HG02885 (cell line): ENCODE results near the gene PLXDC2.
A peak's percentile ranks its signal among the peaks of the same experiment; 100 is the strongest.

Source experiments
- ATAC-seq: cut with Tn5 transposase; IDR thresholded peaks from one replicate; pipeline ENCODE4 v1.9.1; 2021; ENCODE audit warnings: mild to moderate bottlenecking; ENCODE audit not compliant: unreplicated experiment, poor library complexity

Gene PLXDC2

DNA sequence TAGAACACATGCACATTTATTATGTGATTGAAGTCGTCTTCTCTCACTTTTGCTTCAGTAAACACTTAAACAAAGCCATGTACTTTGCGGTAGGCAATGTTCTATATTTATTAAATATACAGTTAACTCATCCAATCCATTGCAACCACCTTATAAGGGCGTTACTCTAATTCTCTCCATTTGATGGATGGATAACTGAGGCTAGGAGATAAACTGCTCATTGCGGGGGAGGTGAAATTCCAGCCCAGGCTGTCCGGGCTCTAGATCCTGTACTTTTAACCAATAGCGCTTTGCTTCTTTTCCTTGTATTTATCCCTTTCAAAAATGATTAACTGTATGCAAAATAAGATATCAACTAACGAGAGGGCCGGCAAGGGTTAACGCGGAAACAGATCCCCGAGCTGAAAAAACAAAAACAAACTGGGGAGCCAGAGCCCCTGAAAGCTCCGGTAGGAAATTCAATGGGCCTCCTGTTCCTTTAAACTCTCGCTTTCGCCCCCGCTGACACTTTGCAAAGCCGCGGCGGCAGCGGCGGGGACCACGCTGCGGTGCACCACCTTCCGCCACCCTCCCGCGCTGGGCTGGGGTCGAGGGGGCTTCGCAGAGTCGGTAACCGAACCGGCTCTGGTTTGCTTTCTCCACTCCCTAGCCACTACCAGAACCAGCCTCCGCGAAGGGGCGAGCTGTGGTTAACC is 1.0 kb upstream of the PLXDC2 start:
- ATAC-seq: no peak

DNA sequence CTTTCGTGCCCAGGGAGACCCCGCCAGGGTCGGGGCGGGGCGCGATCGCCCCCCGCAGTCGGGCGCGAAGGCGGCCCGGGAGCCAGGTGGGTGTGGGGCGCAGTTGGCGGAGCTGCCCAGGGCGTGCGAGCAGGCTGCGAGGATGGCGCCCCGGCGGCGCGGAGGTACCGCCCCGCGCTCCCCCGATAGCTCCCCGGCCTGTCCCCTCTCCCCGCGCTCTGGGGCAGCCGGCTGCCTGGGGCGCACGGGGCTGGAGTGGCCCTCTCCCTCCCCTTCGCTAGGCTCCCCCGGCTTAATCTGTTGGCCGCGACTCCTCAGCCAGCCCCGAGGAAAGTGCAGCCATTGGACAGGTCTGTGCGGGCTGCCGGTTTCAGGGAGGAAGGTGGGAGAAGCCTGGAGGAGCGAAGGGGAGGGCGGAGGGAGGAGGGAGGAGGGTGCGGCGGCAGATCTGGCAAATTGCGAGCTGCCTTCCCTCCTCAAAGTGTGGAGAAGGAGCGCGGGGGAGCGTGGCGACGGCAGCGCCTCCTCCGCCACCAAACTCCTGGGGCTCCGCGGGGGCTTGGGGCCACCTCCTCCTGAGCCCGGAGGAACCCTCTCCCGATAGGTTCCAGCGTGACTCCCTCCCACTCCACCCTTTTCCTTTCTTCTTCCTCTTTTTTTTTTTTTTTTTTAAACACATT is 361 bp upstream of the PLXDC2 start:
- ATAC-seq: no peak

- no peak for ATAC-seq
Observed at GRCh38 chr10:19817231-19817933, 1.1 kb downstream of the PLXDC2 start.

DNA sequence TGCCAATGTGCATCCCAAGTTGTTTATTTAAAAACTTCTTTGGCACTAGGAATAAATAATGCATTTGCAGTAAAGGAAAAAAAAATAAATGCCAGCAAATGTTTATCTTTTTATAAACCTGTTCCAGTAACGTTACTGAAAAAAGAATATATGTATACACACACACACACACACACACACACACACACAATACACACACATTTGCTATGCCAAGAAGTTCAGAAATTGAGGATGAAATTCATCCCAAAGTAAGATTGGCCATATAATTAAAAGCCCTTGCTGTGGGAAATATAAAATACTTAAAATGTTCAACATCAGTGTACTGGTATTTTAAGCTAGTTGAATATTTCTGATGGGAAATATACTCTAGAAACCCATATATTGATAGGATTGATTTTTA is 2.6 kb downstream of the PLXDC2 start:
- no peak for ATAC-seq

- ATAC-seq: peak; percentile 61
Observed at GRCh38 chr10:19819419-19820033, 3.3 kb downstream of the PLXDC2 start.

- ATAC-seq: no peak
Observed at GRCh38 chr10:19824381-19825342, 8.4 kb downstream of the PLXDC2 start.

DNA sequence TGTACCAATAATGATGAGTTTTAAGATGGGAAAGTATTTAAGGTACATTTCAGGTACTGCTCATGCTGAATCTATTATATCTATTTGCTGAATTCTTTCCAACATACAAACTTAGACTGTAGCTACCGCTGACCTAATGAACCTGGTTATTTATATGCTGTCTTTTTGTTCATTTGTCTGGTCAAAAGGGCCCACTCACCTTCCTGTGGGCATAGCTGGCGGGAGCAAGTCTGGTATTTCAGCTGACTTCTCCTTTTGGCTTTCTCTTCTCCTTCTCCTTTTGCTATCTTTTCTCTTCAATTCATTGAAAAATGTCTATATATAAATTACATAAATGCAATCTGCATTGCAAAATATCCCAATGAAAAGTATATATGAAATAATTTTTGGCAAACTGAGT is 9.5 kb downstream of the PLXDC2 start:
- no peak for ATAC-seq

- ATAC-seq: no peak
Observed at GRCh38 chr10:19826712-19827111, 10.5 kb downstream of the PLXDC2 start.

GRCh38 chr10:19828278-19829049 is 12.2 kb downstream of the PLXDC2 start:
- ATAC-seq: no peak

GRCh38 chr10:19832699-19833098 is 16.5 kb downstream of the PLXDC2 start:
- no peak for ATAC-seq

- no peak for ATAC-seq
Observed at GRCh38 chr10:19833170-19833824, 17.1 kb downstream of the PLXDC2 start.

- no peak for ATAC-seq
Observed at GRCh38 chr10:19835952-19836351, 19.7 kb downstream of the PLXDC2 start.

DNA sequence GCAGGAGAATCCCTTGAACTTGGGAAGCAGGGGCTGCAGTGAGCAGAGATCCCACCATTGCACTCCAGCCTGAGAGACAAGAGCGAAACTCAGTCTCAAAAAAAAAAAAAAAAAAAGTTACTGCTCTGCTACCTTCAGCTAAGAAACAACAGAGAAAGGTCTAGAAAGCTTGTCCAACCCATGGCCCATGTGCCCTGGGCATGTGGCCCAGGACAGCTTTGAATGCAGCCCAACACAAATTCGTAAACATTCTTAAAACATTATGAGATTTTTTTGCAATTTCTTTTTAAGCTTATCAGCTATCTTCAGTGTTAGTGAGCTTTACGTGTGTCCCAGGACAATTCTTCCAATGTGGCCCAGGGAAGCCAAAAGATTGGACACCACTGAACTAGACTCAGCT is 22.9 kb downstream of the PLXDC2 start:
- no peak for ATAC-seq

DNA sequence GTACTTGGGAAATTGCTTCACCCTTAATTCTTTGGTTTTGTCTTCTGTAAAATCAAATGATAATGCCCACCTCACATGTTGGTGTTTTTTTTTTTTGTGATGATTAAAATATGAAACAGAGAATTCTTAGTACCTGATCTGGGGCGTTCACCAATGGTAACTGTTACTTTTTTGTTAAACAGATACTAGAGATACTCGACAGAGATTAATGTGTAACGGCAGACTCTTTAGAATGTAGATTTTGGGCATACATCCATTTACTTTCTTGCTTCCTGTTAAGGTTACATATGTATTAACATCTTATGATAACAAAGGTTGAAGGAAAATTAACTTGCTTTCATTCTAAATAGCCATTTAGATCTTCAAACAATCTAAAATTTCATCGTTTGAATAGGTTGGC is 23.3 kb downstream of the PLXDC2 start:
- no peak for ATAC-seq

- no peak for ATAC-seq
Observed at GRCh38 chr10:19840776-19841175, 24.5 kb downstream of the PLXDC2 start.

DNA sequence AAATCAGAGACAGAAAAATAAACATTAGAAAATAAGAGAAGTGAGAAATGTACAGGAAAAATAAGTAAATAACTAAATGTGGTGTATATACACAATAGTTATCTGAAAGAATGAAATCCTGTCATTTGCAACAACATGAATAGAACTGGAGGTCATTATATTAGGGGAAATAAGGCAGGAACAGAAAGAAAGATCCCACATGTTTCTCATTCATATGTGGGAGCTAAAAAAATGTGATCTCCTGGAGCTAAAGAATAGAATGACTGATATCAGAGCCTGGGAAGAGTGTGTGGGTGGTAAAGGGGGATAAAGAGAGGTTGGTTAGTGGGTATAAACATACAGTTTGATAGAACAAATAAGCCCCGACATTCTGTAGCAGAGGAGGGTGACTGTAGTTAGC is 27.3 kb downstream of the PLXDC2 start:
- ATAC-seq: no peak

DNA sequence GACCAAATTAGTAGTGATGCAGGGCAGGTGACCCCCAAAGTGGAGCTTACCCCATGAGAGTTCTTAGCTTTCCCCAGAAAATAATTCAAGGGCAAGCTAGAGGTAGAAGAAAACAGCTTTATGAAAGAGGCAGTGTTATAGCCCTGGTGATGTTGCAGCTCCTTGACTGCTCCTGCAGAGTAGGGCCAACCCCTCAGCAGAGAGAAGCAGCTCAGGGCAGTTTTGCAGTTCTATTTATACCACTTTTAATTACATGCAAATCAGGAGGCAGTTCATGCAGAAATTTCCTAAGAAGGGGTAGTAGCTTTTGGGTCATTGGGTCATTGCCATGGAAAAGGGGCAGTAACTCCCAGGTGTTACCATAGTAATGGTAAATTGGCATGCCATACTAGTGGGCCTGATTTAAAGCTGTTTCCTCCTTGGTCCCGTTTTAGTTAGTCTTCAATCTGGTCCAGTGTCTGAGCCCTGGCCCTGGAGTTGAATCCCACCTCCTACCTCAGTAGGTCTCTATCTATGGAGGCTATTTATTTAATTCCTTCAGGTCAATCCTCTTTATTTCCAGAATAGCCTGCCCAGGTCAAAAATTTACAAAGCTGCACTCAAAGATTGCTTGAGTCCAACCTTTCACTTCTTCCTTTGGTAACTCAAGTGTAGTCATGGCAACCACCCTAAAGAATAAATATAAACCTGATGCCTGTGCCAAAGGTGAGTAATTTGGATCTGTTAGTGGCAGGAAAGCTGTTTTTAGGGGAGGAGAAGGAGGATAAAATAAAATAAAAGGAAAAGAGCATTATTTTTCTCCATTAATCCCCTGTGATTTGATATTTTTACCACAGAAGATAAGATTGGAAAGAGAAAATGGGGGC is 29.5 kb downstream of the PLXDC2 start:
- ATAC-seq: no peak

DNA sequence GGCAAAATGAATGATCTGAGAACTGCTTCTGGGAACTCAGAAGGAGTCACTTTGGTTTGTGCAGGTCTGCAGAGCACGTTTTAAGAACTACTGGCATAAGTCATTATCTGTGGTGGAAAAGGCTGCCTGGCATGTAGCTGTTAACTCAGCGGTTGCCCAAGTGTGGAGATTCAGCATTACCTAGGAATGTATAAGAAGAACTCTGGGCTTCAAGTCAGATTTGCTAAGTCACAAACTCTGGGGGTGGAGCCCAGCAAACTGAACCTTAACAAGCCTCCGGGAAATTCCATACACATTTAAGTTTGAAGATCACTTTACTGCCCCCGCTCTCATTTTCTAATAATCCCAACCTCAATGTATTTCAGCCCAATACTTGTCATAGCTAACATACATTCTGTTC is 31.1 kb downstream of the PLXDC2 start:
- no peak for ATAC-seq
